Measurements from ENCODE around the gene SUPT5H.

DNA sequence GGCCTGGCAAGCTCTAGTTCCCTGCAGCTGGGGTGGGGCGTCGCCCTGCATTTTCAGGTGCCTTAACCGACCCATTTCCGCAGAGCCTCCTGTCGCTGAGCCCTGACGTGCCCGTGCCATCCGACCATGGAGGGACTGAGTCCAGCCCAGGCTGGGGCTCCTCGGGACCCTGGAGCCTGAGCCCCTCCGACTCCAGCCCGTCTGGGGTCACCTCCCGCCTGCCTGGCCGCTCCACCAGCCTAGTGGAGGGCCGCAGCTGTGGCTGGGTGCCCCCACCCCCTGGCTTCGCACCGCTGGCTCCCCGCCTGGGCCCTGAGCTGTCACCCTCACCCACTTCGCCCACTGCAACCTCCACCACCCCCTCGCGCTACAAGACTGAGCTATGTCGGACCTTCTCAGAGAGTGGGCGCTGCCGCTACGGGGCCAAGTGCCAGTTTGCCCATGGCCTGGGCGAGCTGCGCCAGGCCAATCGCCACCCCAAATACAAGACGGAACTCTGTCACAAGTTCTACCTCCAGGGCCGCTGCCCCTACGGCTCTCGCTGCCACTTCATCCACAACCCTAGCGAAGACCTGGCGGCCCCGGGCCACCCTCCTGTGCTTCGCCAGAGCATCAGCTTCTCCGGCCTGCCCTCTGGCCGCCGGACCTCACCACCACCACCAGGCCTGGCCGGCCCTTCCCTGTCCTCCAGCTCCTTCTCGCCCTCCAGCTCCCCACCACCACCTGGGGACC, 37.6 kb upstream of the SUPT5H start:
- no peak for TF ChIP-seq CTCF (IDR thresholded peaks at IDR 0.05)
- peak; percentile 39 for TF ChIP-seq POLR2A (IDR thresholded peaks at IDR 0.05)
- TF ChIP-seq POLR2AphosphoS5 (IDR thresholded peaks at IDR 0.05), result peak; percentile 75

All from prostate gland (tissue), 2 donors.